Subcutaneous abdominal adipose tissue (tissue), 5 donors: ENCODE measurements around the gene RIMS1.

ENCODE experiments used
- H3K27ac ChIP-seq: one replicate; pipeline ENCODE4 v1.7.0; 2013; ENCODE audit warnings: low read depth, mild to moderate bottlenecking, inconsistent platforms, low read length, moderate library complexity
- H3K27me3 ChIP-seq, 5 donors: one replicate each; pipeline ENCODE4 v1.7.0; 2013; ENCODE audit warnings: low read length in 5 of 5, inconsistent platforms in 1 of 5; ENCODE audit not compliant: control insufficient read depth in 5 of 5, insufficient read depth in 4 of 5
- H3K36me3 ChIP-seq, 5 donors: one replicate each; pipeline ENCODE4 v1.7.0; 2013; ENCODE audit warnings: low read length in 5 of 5; ENCODE audit not compliant: control insufficient read depth in 5 of 5, insufficient read depth in 5 of 5
- H3K4me1 ChIP-seq, 5 donors: one replicate each; pipeline ENCODE4 v1.7.0; 2013; ENCODE audit warnings: low read length in 5 of 5, mild to moderate bottlenecking in 3 of 5, moderate library complexity in 1 of 5; ENCODE audit not compliant: control insufficient read depth in 5 of 5, insufficient read depth in 5 of 5
- H3K4me3 ChIP-seq, 5 donors: one replicate each; pipeline ENCODE4 v1.7.0; 2013; ENCODE audit warnings: low read length in 5 of 5, low read depth in 1 of 5
- H3K9ac ChIP-seq, 5 donors: one replicate each; pipeline ENCODE4 v1.7.0; 2013; ENCODE audit warnings: low read length in 5 of 5, mild to moderate bottlenecking in 4 of 5, moderate library complexity in 3 of 5
- H3K9me3 ChIP-seq, 5 donors: one replicate each; pipeline ENCODE4 v1.7.0; 2013; ENCODE audit warnings: low read length in 5 of 5; ENCODE audit not compliant: control insufficient read depth in 5 of 5
- donor health status: healthy.
- donor health status: healthy.
- donor health status: healthy.
- donor health status: healthy.
- donor health status: healthy.

RIMS1 gene

GRCh38 chr6:72287801-72288200, 401.5 kb downstream of the RIMS1 start:
- Histone ChIP-seq H3K27ac (no peak overlapping the region), H3K4me3 (no peak overlapping the region), H3K27me3 (no peaks in the 10 kb centered on the region), H3K36me3 (no peaks in the 10 kb centered on the region), H3K9me3 (no peaks in the 10 kb centered on the region), H3K4me1 (no peaks in the 10 kb centered on the region), H3K9ac (no peak overlapping the region)

- H3K4me3 ChIP-seq: no peak overlapping the region
Observed at GRCh38 chr6:72288592-72288991, 402.2 kb downstream of the RIMS1 start.

GRCh38 chr6:72290620-72291019, 404.3 kb downstream of the RIMS1 start:
- no peaks in the 10 kb centered on the region for H3K4me1 ChIP-seq
- no peak overlapping the region for H3K9ac ChIP-seq
- no peaks in the 10 kb centered on the region for H3K9me3 ChIP-seq
- H3K4me3 ChIP-seq: no peak overlapping the region
- H3K27me3 ChIP-seq: no peaks in the 10 kb centered on the region
- no peaks in the 10 kb centered on the region for H3K36me3 ChIP-seq
- H3K27ac ChIP-seq: no peak overlapping the region

More at GRCh38 chr6:72288592-72288991, 402.2 kb downstream of the RIMS1 start:
- H3K9me3 ChIP-seq: no peaks in the 10 kb centered on the region
- H3K9ac ChIP-seq: no peak overlapping the region
- H3K4me1 ChIP-seq: no peaks in the 10 kb centered on the region
- H3K27ac ChIP-seq: no peak overlapping the region
- no peaks in the 10 kb centered on the region for H3K27me3 ChIP-seq
- H3K36me3 ChIP-seq: no peaks in the 10 kb centered on the region

GRCh38 chr6:72296375-72296774, 410.0 kb downstream of the RIMS1 start:
- Histone ChIP-seq H3K9ac (no peak overlapping the region), H3K36me3 (no peaks in the 10 kb centered on the region), H3K27ac (no peak overlapping the region), H3K27me3 (no peaks in the 10 kb centered on the region), H3K4me1 (no peaks in the 10 kb centered on the region), H3K4me3 (no peak overlapping the region), H3K9me3 (no peaks in the 10 kb centered on the region)

- H3K9ac ChIP-seq: no peak overlapping the region
- H3K4me3 ChIP-seq: no peak overlapping the region
- H3K4me1 ChIP-seq: no peaks in the 10 kb centered on the region
- no peak overlapping the region for H3K27ac ChIP-seq
- no peaks in the 10 kb centered on the region for H3K9me3 ChIP-seq
- no peaks in the 10 kb centered on the region for H3K27me3 ChIP-seq
- no peaks in the 10 kb centered on the region for H3K36me3 ChIP-seq
Observed at GRCh38 chr6:72305971-72306370, 419.6 kb downstream of the RIMS1 start.

- H3K27me3 ChIP-seq: no peaks in the 10 kb centered on the region
- no peaks in the 10 kb centered on the region for H3K36me3 ChIP-seq
- H3K27ac ChIP-seq: no peak overlapping the region
- no peaks in the 10 kb centered on the region for H3K4me1 ChIP-seq
- H3K9ac ChIP-seq: no peak overlapping the region
- H3K4me3 ChIP-seq: no peak overlapping the region
- H3K9me3 ChIP-seq: no peaks in the 10 kb centered on the region
Observed at GRCh38 chr6:72316675-72317380, 430.5 kb downstream of the RIMS1 start.

- H3K27ac ChIP-seq: no peak overlapping the region
- H3K36me3 ChIP-seq: no peaks in the 10 kb centered on the region
- no peak overlapping the region for H3K9ac ChIP-seq
- H3K9me3 ChIP-seq: no peaks in the 10 kb centered on the region
- H3K27me3 ChIP-seq: no peaks in the 10 kb centered on the region
- no peaks in the 10 kb centered on the region for H3K4me1 ChIP-seq
- no peak overlapping the region for H3K4me3 ChIP-seq
Observed at GRCh38 chr6:72321788-72322187, 435.4 kb downstream of the RIMS1 start.

GRCh38 chr6:72322771-72323170, 436.4 kb downstream of the RIMS1 start:
- H3K9ac ChIP-seq: no peak overlapping the region
- no peak overlapping the region for H3K4me3 ChIP-seq
- no peak overlapping the region for H3K27ac ChIP-seq
- H3K27me3 ChIP-seq: no peaks in the 10 kb centered on the region
- no peaks in the 10 kb centered on the region for H3K9me3 ChIP-seq
- H3K4me1 ChIP-seq: no peaks in the 10 kb centered on the region
- H3K36me3 ChIP-seq: no peaks in the 10 kb centered on the region

GRCh38 chr6:72324591-72324990, 438.2 kb downstream of the RIMS1 start:
- H3K4me3 ChIP-seq: no peak overlapping the region
- H3K9ac ChIP-seq: no peak overlapping the region
- H3K27ac ChIP-seq: no peak overlapping the region
- no peaks in the 10 kb centered on the region for H3K27me3 ChIP-seq
- H3K9me3 ChIP-seq: no peaks in the 10 kb centered on the region
- H3K4me1 ChIP-seq: no peaks in the 10 kb centered on the region
- no peaks in the 10 kb centered on the region for H3K36me3 ChIP-seq

- Histone ChIP-seq H3K9ac (no peak overlapping the region), H3K9me3 (no peaks in the 10 kb centered on the region), H3K27ac (no peak overlapping the region), H3K4me1 (no peaks in the 10 kb centered on the region), H3K27me3 (no peaks in the 10 kb centered on the region), H3K4me3 (no peak overlapping the region), H3K36me3 (no peaks in the 10 kb centered on the region)
Observed at GRCh38 chr6:72328775-72329174, 442.4 kb downstream of the RIMS1 start.
